Frontal cortex (tissue), 4 donors: Measurements from ENCODE around the gene SCPEP1. TPM values are rescaled to one million over a fixed set of nuclear protein-coding genes. Genes with fewer than 3 reads are reported as not detected.

Source experiments
- DNase-seq, 2 donors: peaks; one replicate each; pipeline ENCODE4 v3.0.0; 2012; ENCODE audit warnings: low spot score in 2 of 2
- FAIRE-seq: peaks from 2 replicates; lab custom pipeline; 2012; peaks lifted over from hg19 to GRCh38; lab: Jason Lieb, UNC
- total RNA-seq: library from RNA; depleted of rRNA; stranded (reverse); fragments of >200 nt; gene quantifications from one replicate; pipeline ENCODE4 v1.2.3, GENCODE V29; 2014
- donor health status: control.
- donor health status: control.
- donor health status: control.

The SCPEP1 gene
- total RNA-seq, 1 donor from 2014 or later: 3.3 TPM

GRCh38 chr17:57032343-57032742 lies 54.4 kb downstream of the SCPEP1 start:
- DNase-seq (no peak), FAIRE-seq (no peak)

- FAIRE-seq (no peak), DNase-seq (no peak)
Observed at GRCh38 chr17:57033296-57033695, 55.4 kb downstream of the SCPEP1 start.

GRCh38 chr17:57034807-57035754 lies 57.1 kb downstream of the SCPEP1 start:
- no peak for FAIRE-seq
- no peak for DNase-seq

- DNase-seq (no peak), FAIRE-seq (no peak)
Observed at GRCh38 chr17:57035971-57036481, 58.1 kb downstream of the SCPEP1 start.

- DNase-seq (no peak), FAIRE-seq (no peak)
Observed at GRCh38 chr17:57037411-57037810, 59.5 kb downstream of the SCPEP1 start.

GRCh38 chr17:57038486-57038885 lies 60.6 kb downstream of the SCPEP1 start:
- FAIRE-seq: no peak
- DNase-seq: no peak

GRCh38 chr17:57040571-57040970 lies 62.6 kb downstream of the SCPEP1 start:
- FAIRE-seq: no peak
- DNase-seq: no peak

- no peak for FAIRE-seq
- no peak for DNase-seq
Observed at GRCh38 chr17:57043276-57043675, 65.3 kb downstream of the SCPEP1 start.

- DNase-seq (no peak), FAIRE-seq (no peak)
Observed at GRCh38 chr17:57044976-57045867, 67.3 kb downstream of the SCPEP1 start.

- FAIRE-seq (no peak), DNase-seq (peak in 1 of 2 donors; percentile 51)
Observed at GRCh38 chr17:57045868-57046704, 68.2 kb downstream of the SCPEP1 start.

GRCh38 chr17:57046749-57047148 lies 68.8 kb downstream of the SCPEP1 start:
- FAIRE-seq: no peak
- no peak for DNase-seq

GRCh38 chr17:57048096-57048495 lies 70.2 kb downstream of the SCPEP1 start:
- no peak for DNase-seq
- no peak for FAIRE-seq

- FAIRE-seq (no peak), DNase-seq (no peak)
Observed at GRCh38 chr17:57050306-57050705, 72.4 kb downstream of the SCPEP1 start.

- no peak for DNase-seq
- no peak for FAIRE-seq
Observed at GRCh38 chr17:57051886-57052361, 74.0 kb downstream of the SCPEP1 start.

Other genes starting within 250 kb of the SCPEP1 start
- gene C17orf67, start 144.2 kb upstream of the SCPEP1 start, total RNA-seq: 2.0 TPM
- gene DGKE, start 144.0 kb upstream of the SCPEP1 start, total RNA-seq: 28.5 TPM
- gene TRIM25, start 64.1 kb upstream of the SCPEP1 start, total RNA-seq: 0.82 TPM
- gene COIL, start 17.1 kb upstream of the SCPEP1 start, total RNA-seq: 32.6 TPM
- 27.7 TPM for gene AKAP1, start 107.1 kb downstream of the SCPEP1 start, total RNA-seq